GM12891 (cell line): ENCODE results near the gene SIAH1.

Experiments
- PAX5 ChIP-seq: IDR thresholded peaks from 2 replicates; pipeline ENCODE4 v1.6.1; 2011; ENCODE audit warnings: low read length, moderate library complexity, mild to moderate bottlenecking; ENCODE audit not compliant: insufficient read depth, severe bottlenecking
- POLR2A ChIP-seq: IDR thresholded peaks from 2 replicates; pipeline ENCODE4 v1.6.1; 2011; ENCODE audit warnings: low read depth, low read length, control low read depth
- POLR2AphosphoS5 ChIP-seq: IDR thresholded peaks from 2 replicates; pipeline ENCODE4 v1.6.1; 2011; ENCODE audit warnings: low read depth, low read length, control low read depth
- SPI1 ChIP-seq: IDR thresholded peaks from 2 replicates; pipeline ENCODE4 v1.6.1; 2011; ENCODE audit warnings: low read depth, low read length, control low read depth
- TAF1 ChIP-seq: IDR thresholded peaks from 2 replicates; pipeline ENCODE4 v1.6.1; 2011; ENCODE audit warnings: low read depth, low read length, control low read depth

GRCh38 chr16:48405153-48405552 is 19.9 kb upstream of the SIAH1 start:
- TF ChIP-seq POLR2AphosphoS5 (no peak), POLR2A (no peak), TAF1 (no peak), PAX5 (no peak), SPI1 (no peak)
